Neural cell (in vitro differentiated cells): ENCODE data around the gene CST4. TPM values are rescaled to one million over a fixed set of nuclear protein-coding genes. Genes with fewer than 3 reads are reported as not detected.

ENCODE experiments used
- H2AFZ ChIP-seq: fragments of 200-600, 300-800 bp; sonication (generic), shearing (Covaris generic); 2 replicates; pipeline ENCODE4 v1.6.0; 2014; ENCODE audit warnings: low read depth, mild to moderate bottlenecking, antibody characterized with exemption, low read length, moderate library complexity
- H3F3A ChIP-seq: fragments of 200-600 bp; shearing (Covaris generic); 2 replicates; pipeline ENCODE4 v1.6.1; 2016; ENCODE audit warnings: mild to moderate bottlenecking, moderate library complexity, mixed read lengths, antibody characterized with exemption, low read length; ENCODE audit not compliant: insufficient read depth, poor library complexity, severe bottlenecking
- H3K27ac ChIP-seq: fragments of 200-600, 300-800 bp; sonication (generic), shearing (Covaris generic); 2 replicates; pipeline ENCODE4 v1.5.1; 2014; ENCODE audit warnings: mild to moderate bottlenecking, low read length, moderate library complexity
- H3K27me3 ChIP-seq: fragments of 300-800, 200-600 bp; sonication (generic), shearing (Covaris generic); 2 replicates; pipeline ENCODE4 v1.6.0; 2014; ENCODE audit warnings: mild to moderate bottlenecking, low read depth, low read length, moderate library complexity; ENCODE audit not compliant: insufficient read depth
- H3K36me3 ChIP-seq: fragments of 300-800, 200-600 bp; sonication (generic), shearing (Covaris generic); 2 replicates; pipeline ENCODE4 v1.5.1; 2014; ENCODE audit warnings: mild to moderate bottlenecking, antibody characterized with exemption, low read length, moderate library complexity; ENCODE audit not compliant: insufficient read depth
- H3K4me2 ChIP-seq: fragments of 300-800, 200-600 bp; sonication (generic), shearing (Covaris generic); 2 replicates; pipeline ENCODE4 v1.6.0; 2014; ENCODE audit warnings: mild to moderate bottlenecking, low read length
- H3K4me3 ChIP-seq: fragments of 300-800, 200-600 bp; sonication (generic), shearing (Covaris generic); 2 replicates; pipeline ENCODE4 v1.5.1; 2014; ENCODE audit warnings: mild to moderate bottlenecking, low read length, moderate library complexity
- H3K79me2 ChIP-seq: fragments of 200-600 bp; shearing (Covaris generic); replicated peaks from 2 replicates; pipeline ENCODE4 v1.6.0; 2014; ENCODE audit warnings: mild to moderate bottlenecking, low read length, moderate library complexity; ENCODE audit not compliant: insufficient read depth
- H3K9ac ChIP-seq: fragments of 300-800, 200-600 bp; sonication (generic), shearing (Covaris generic); 2 replicates; pipeline ENCODE4 v1.6.1; 2016; ENCODE audit warnings: mild to moderate bottlenecking, low read length, mixed read lengths
- H3K9me2 ChIP-seq: fragments of 200-600 bp; shearing (Covaris generic); 2 replicates; pipeline ENCODE4 v1.6.1; 2016; ENCODE audit warnings: mild to moderate bottlenecking, low read length, mixed read lengths; ENCODE audit not compliant: insufficient read depth
- H3K9me3 ChIP-seq: fragments of 200-600, 300-800 bp; sonication (generic), shearing (Covaris generic); 2 replicates; pipeline ENCODE4 v1.6.1; 2016; ENCODE audit warnings: mild to moderate bottlenecking, mixed run types, low read length, moderate library complexity, mixed read lengths
- H4K20me1 ChIP-seq: fragments of 200-600 bp; shearing (Covaris generic); 2 replicates; pipeline ENCODE4 v1.6.1; 2016; ENCODE audit warnings: mild to moderate bottlenecking, mixed run types; ENCODE audit not compliant: insufficient read depth
- CTCF ChIP-seq: fragments of 450-650 bp; IDR thresholded peaks from 2 replicates; pipeline ENCODE4 v1.5.1; 2014; ENCODE audit warnings: antibody characterized with exemption, mild to moderate bottlenecking, moderate library complexity; ENCODE audit not compliant: poor library complexity, severe bottlenecking
- EP300 ChIP-seq: fragments of 450-650 bp; conservative IDR thresholded peaks from 2 replicates; pipeline ENCODE4 v1.6.1; 2014; ENCODE audit warnings: antibody characterized with exemption, mild to moderate bottlenecking, moderate library complexity; ENCODE audit not compliant: poor library complexity, severe bottlenecking
- EZH2 ChIP-seq: fragments of 200-600, 300-800 bp; shearing (Covaris generic), sonication (generic); IDR thresholded peaks from 2 replicates; pipeline ENCODE4 v1.6.1; 2014; ENCODE audit warnings: antibody characterized with exemption, low read length, borderline replicate concordance, mild to moderate bottlenecking; ENCODE audit not compliant: insufficient read depth, poor library complexity, severe bottlenecking
- MXI1 ChIP-seq: fragments of 450-650 bp; conservative IDR thresholded peaks from 2 replicates; pipeline ENCODE4 v1.6.1; 2014; ENCODE audit warnings: antibody characterized with exemption, mild to moderate bottlenecking; ENCODE audit not compliant: poor library complexity, severe bottlenecking
- POLR2AphosphoS5 ChIP-seq: IDR thresholded peaks from 2 replicates; pipeline ENCODE4 v1.6.1; 2012
- RAD21 ChIP-seq: fragments of 450-650 bp; conservative IDR thresholded peaks from 2 replicates; pipeline ENCODE4 v1.6.1; 2014; ENCODE audit warnings: antibody characterized with exemption, mild to moderate bottlenecking, moderate library complexity
- REST ChIP-seq: IDR thresholded peaks from 2 replicates; pipeline ENCODE4 v1.6.1; 2012; ENCODE audit warnings: borderline replicate concordance
- SMC3 ChIP-seq: fragments of 450-650 bp; conservative IDR thresholded peaks from 2 replicates; pipeline ENCODE4 v1.6.1; 2014; ENCODE audit warnings: antibody characterized with exemption, mild to moderate bottlenecking, moderate library complexity; ENCODE audit not compliant: poor library complexity
- TAF1 ChIP-seq: IDR thresholded peaks from 2 replicates; pipeline ENCODE4 v1.6.1; 2012; ENCODE audit warnings: low read depth
- polyA plus RNA-seq: library from polyadenylated mRNA; depleted of rRNA; stranded (reverse); fragments of >200 nt; gene quantifications from 2 replicates; pipeline ENCODE4 v1.2.3, GENCODE V29; 2014

Gene CST4
- polyA plus RNA-seq, 1 donor from 2014 or later = not detected

DNA sequence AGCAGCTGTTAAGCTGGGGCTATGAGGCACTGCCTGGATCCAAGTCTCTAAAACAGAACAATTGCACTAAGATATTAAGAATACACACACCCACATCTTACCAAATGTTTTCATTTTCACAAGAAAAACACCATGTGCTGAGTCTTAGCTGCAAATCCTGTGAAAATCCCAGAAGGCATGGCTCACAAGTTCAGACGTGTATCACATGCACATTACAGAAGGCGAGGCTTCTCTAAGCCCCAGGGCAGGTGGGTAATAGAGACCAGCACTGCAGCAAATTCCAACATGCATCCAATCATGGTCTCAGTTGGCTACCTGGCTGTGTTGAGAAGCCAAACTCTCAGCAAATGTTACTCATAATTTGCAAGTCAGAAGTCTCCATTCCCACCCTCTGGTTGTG lies 34.8 kb downstream of the CST4 start:
- TF ChIP-seq MXI1 (no peak), EP300 (no peak)

GRCh38 chr20:23653400-23653938 lies 35.4 kb downstream of the CST4 start:
- Histone ChIP-seq H3K9ac (no peak overlapping the region), H3K36me3 (no peaks in the 10 kb centered on the region), H4K20me1 (no peaks in the 10 kb centered on the region), H3K9me3 (no peaks in the 10 kb centered on the region), H3F3A (no peaks in the 10 kb centered on the region), H3K79me2 (no peaks in the 10 kb centered on the region), H3K9me2 (no peaks in the 10 kb centered on the region), H3K27ac (no peak overlapping the region), H3K4me2 (no peak overlapping the region), H2AFZ (no peak overlapping the region), H3K27me3 (no peaks in the 10 kb centered on the region), H3K4me3 (no peak overlapping the region)
- TF ChIP-seq RAD21 (no peak), CTCF (no peak), SMC3 (no peak), REST (no peak), POLR2AphosphoS5 (no peak), MXI1 (no peak), EZH2 (no peak), TAF1 (no peak), EP300 (no peak)

More for the DNA sequence above, 34.8 kb downstream of the CST4 start:
- Histone ChIP-seq H2AFZ (no peak overlapping the region), H3K4me3 (no peak overlapping the region), H4K20me1 (no peaks in the 10 kb centered on the region), H3K9ac (no peak overlapping the region), H3K79me2 (no peaks in the 10 kb centered on the region), H3K27ac (no peak overlapping the region), H3K9me3 (no peaks in the 10 kb centered on the region), H3K9me2 (no peaks in the 10 kb centered on the region), H3K4me2 (no peak overlapping the region), H3F3A (no peaks in the 10 kb centered on the region), H3K27me3 (no peaks in the 10 kb centered on the region), H3K36me3 (no peaks in the 10 kb centered on the region)

DNA sequence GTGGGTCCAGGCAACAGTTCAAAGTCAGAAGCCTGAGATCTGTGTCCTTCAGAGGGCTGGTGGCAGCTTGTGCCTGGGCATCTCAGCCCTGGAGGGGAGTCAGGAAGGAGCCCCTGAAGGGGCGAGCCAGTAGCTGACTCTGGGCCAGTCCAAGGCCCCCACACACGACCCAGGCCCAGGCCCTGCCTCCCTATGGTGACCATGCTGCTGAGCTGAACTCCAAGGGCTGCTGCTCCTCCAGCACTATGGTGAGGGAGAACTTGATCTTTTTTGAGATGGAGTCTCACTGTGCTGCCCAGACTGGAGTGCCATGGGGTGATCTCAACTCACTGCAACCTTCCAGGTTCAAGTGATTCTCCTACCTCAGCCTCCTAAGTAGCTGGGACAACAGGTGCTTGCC lies 35.9 kb downstream of the CST4 start:
- TF ChIP-seq POLR2AphosphoS5 (no peak), TAF1 (no peak), EP300 (no peak), RAD21 (no peak), EZH2 (no peak), CTCF (no peak), MXI1 (no peak), REST (no peak), SMC3 (no peak)
- no peak overlapping the region for H3K9ac ChIP-seq
- H3K27ac ChIP-seq = no peak overlapping the region
- H3K9me3 ChIP-seq = no peaks in the 10 kb centered on the region
- no peak overlapping the region for H3K4me3 ChIP-seq
- no peaks in the 10 kb centered on the region for H3K79me2 ChIP-seq
- H2AFZ ChIP-seq = no peak overlapping the region
- H3K27me3 ChIP-seq = no peaks in the 10 kb centered on the region
- no peaks in the 10 kb centered on the region for H4K20me1 ChIP-seq
- no peaks in the 10 kb centered on the region for H3K9me2 ChIP-seq
- H3K4me2 ChIP-seq = no peak overlapping the region
- H3K36me3 ChIP-seq = no peaks in the 10 kb centered on the region
- H3F3A ChIP-seq = no peaks in the 10 kb centered on the region
